GM12874 (cell line): Measurements from ENCODE around the gene SCEL.

ENCODE experiments used
- TF ChIP-seq, protein P1 (sequence below): IDR thresholded peaks from 2 replicates; pipeline ENCODE4 v1.5.1; 2011; ENCODE audit warnings: low read depth, mild to moderate bottlenecking, control low read depth, low read length, moderate library complexity; ENCODE audit not compliant: insufficient read depth

The SCEL gene

DNA sequence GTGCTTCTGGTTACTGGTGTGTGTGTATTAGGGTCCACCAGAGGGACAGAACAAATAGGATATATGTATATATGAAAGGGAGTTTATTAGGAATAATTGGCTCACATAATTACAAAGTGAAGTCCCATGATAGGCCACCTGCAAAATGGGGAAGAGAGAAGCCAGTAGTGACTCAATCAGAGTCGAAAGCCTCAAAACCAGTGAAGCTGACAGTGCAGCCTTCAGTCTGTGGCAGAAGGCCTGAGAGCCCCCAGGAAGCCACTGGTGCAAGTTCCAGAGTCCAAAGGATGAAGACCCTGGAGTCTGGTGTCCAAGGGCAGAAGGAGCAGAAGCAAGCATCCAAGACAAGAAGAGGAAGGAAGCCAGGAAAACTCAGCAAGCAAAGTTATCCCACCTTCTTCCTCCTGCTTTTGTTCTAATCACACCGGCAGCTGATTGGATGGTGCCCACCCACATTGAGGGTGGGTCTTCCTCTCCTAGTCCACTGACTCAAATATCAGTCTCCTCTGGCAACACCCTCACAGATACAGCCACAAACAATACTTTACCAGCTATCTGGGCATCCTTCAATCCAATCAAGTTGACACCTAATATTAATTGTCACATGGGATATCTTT, 21.7 kb upstream of the SCEL start:
- TF ChIP-seq, protein P1, sequence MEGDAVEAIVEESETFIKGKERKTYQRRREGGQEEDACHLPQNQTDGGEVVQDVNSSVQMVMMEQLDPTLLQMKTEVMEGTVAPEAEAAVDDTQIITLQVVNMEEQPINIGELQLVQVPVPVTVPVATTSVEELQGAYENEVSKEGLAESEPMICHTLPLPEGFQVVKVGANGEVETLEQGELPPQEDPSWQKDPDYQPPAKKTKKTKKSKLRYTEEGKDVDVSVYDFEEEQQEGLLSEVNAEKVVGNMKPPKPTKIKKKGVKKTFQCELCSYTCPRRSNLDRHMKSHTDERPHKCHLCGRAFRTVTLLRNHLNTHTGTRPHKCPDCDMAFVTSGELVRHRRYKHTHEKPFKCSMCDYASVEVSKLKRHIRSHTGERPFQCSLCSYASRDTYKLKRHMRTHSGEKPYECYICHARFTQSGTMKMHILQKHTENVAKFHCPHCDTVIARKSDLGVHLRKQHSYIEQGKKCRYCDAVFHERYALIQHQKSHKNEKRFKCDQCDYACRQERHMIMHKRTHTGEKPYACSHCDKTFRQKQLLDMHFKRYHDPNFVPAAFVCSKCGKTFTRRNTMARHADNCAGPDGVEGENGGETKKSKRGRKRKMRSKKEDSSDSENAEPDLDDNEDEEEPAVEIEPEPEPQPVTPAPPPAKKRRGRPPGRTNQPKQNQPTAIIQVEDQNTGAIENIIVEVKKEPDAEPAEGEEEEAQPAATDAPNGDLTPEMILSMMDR = no peak

- TF ChIP-seq, protein P1 = no peak
These were observed 21.2 kb upstream of the SCEL start for GRCh38 chr13:77514336-77514726.

- TF ChIP-seq, protein P1 = no peak
These were observed 19.7 kb upstream of the SCEL start for GRCh38 chr13:77515785-77516184.

- TF ChIP-seq, protein P1 = no peak
These were observed 19.1 kb upstream of the SCEL start for GRCh38 chr13:77516342-77516789.

GRCh38 chr13:77518266-77518665, 17.2 kb upstream of the SCEL start:
- TF ChIP-seq, protein P1 = no peak

GRCh38 chr13:77519808-77520207, 15.7 kb upstream of the SCEL start:
- TF ChIP-seq, protein P1 = no peak

DNA sequence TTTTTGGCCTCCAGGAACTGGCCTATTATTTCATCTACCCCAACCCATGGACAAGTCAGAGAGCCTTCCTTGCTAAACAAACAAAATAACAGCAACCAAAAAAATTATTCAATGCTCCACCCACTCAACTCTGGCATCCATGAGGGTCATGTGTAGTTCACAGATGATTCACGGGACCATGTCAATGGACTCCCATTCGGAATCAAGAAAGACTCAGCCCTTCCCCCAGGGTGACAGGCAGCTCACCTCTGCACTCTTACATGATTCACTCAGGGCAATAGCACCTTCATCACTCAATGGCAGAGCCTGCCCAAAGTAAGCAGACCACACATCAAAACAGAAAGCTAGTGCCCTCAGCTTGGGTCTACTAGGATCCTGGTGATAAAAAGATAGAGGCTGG, 14.3 kb upstream of the SCEL start:
- TF ChIP-seq, protein P1 = no peak
